Measurements from ENCODE around the gene QSOX2.

GRCh38 chr9:136241542-136241941 is 4.1 kb downstream of the QSOX2 start:
- TF ChIP-seq ZNF623 (tag by site-specific recombination; IDR thresholded peaks at IDR 0.05) (no peak), ZBTB10 (tag by site-specific recombination; IDR thresholded peaks at IDR 0.05) (no peak), KLF10 (tag by site-specific recombination; IDR thresholded peaks at IDR 0.05) (no peak), SP2 (tag by site-specific recombination; IDR thresholded peaks at IDR 0.05) (no peak), ZNF121 (tag by site-specific recombination; IDR thresholded peaks at IDR 0.05) (no peak), ZNF518A (tag by site-specific recombination; conservative IDR thresholded peaks at IDR 0.05; ENCODE audit: low read depth) (no peak), SALL2 (tag by site-specific recombination; IDR thresholded peaks at IDR 0.05; ENCODE audit: borderline replicate concordance) (no peak), ZBTB1 (tag by site-specific recombination; IDR thresholded peaks at IDR 0.05) (no peak)
- TF ChIP-seq, protein P1, sequence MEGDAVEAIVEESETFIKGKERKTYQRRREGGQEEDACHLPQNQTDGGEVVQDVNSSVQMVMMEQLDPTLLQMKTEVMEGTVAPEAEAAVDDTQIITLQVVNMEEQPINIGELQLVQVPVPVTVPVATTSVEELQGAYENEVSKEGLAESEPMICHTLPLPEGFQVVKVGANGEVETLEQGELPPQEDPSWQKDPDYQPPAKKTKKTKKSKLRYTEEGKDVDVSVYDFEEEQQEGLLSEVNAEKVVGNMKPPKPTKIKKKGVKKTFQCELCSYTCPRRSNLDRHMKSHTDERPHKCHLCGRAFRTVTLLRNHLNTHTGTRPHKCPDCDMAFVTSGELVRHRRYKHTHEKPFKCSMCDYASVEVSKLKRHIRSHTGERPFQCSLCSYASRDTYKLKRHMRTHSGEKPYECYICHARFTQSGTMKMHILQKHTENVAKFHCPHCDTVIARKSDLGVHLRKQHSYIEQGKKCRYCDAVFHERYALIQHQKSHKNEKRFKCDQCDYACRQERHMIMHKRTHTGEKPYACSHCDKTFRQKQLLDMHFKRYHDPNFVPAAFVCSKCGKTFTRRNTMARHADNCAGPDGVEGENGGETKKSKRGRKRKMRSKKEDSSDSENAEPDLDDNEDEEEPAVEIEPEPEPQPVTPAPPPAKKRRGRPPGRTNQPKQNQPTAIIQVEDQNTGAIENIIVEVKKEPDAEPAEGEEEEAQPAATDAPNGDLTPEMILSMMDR (tag by site-specific recombination; IDR thresholded peaks at IDR 0.05), result no peak

All from HEK293 (cell line).